22Rv1 (cell line): ENCODE data around the gene KSR2.

Source experiments
- H3K27ac ChIP-seq: fragments of 450-650 bp; 2 replicates; pipeline ENCODE4 v1.5.1; 2017
- CTCF ChIP-seq: fragments of 450-650 bp; IDR thresholded peaks from 2 replicates; pipeline ENCODE4 v1.5.1; 2017; ENCODE audit warnings: mild to moderate bottlenecking
- ZFX ChIP-seq: fragments of 450-650 bp; IDR thresholded peaks from 2 replicates; pipeline ENCODE4 v1.6.1; 2017; ENCODE audit warnings: antibody characterized with exemption, borderline replicate concordance

The KSR2 gene

GRCh38 chr12:117842220-117842619, 126.6 kb downstream of the KSR2 start:
- TF ChIP-seq CTCF (no peak), ZFX (no peak)
- H3K27ac ChIP-seq, result no peak overlapping the region

GRCh38 chr12:117837737-117838050, 131.1 kb downstream of the KSR2 start:
- no peak overlapping the region for H3K27ac ChIP-seq
- no peak for TF ChIP-seq ZFX
- no peak for TF ChIP-seq CTCF

- no peak for TF ChIP-seq ZFX
- peak; percentile 99 for TF ChIP-seq CTCF
Measured at GRCh38 chr12:117836999-117837736, 131.6 kb downstream of the KSR2 start.

GRCh38 chr12:117836476-117836875, 132.3 kb downstream of the KSR2 start:
- no peak overlapping the region for H3K27ac ChIP-seq

More at GRCh38 chr12:117836999-117837736, 131.6 kb downstream of the KSR2 start:
- no peak overlapping the region for H3K27ac ChIP-seq

GRCh38 chr12:117835156-117835555, 133.6 kb downstream of the KSR2 start:
- no peak overlapping the region for H3K27ac ChIP-seq
- no peak for TF ChIP-seq ZFX
- no peak for TF ChIP-seq CTCF

More at GRCh38 chr12:117836476-117836875, 132.3 kb downstream of the KSR2 start:
- TF ChIP-seq ZFX (no peak), CTCF (no peak)

- TF ChIP-seq CTCF (no peak), ZFX (no peak)
- H3K27ac ChIP-seq, result no peak overlapping the region
Measured at GRCh38 chr12:117832459-117833457, 136.0 kb downstream of the KSR2 start.
